Thyroid gland (tissue), 4 donors: ENCODE measurements around the gene ARMC7. TPM values are rescaled to one million over a fixed set of nuclear protein-coding genes. Genes with fewer than 3 reads are reported as not detected.
"Not testable (repeated sequence)": the region's sequence is repeated elsewhere in the genome, so short reads cannot be mapped to it uniquely, and the experiment has no call there.

Source experiments
- DNase-seq, 2 donors: peaks; one replicate each; pipeline ENCODE4 v3.0.0-alpha.2; 2019
- H3K27ac ChIP-seq, 3 donors: fragments of 200-600 bp; sonication (generic); 1 replicate in 2 of 3; 2 replicates in 1 of 3; pipeline ENCODE4 v1.5.1; 2016 to 2019; ENCODE audit warnings: mild to moderate bottlenecking in 1 of 3, moderate library complexity in 1 of 3
- H3K27me3 ChIP-seq: fragments of 200-600 bp; sonication (generic); one replicate; pipeline ENCODE4 v1.5.1; 2019
- H3K36me3 ChIP-seq, 2 donors: fragments of 200-600 bp; sonication (generic); one replicate each; pipeline ENCODE4 v1.5.1; 2016 to 2019
- H3K4me1 ChIP-seq, 2 donors: fragments of 200-600 bp; sonication (generic); one replicate each; pipeline ENCODE4 v1.5.1; 2017 to 2019
- H3K4me3 ChIP-seq, 3 donors: fragments of 200-600 bp; sonication (generic); replicated peaks in 1 of 3; 1 replicate in 2 of 3; 2 replicates in 1 of 3; pipeline ENCODE4 v1.5.1; 2016; ENCODE audit warnings: mild to moderate bottlenecking in 1 of 3
- H3K9me3 ChIP-seq: fragments of 200-600 bp; sonication (generic); one replicate; pipeline ENCODE4 v1.5.1; 2017
- CTCF ChIP-seq, 6 experiments: fragments of 200-600 bp in 3 of 6; fragments of 450-650 bp in 3 of 6; sonication (generic) in 3 of 6; IDR thresholded peaks; one replicate each; pipeline ENCODE4 v1.5.1; 2016 to 2019; ENCODE audit warnings: antibody characterized with exemption in 6 of 6, mild to moderate bottlenecking in 2 of 6, inconsistent platforms in 1 of 6, moderate library complexity in 1 of 6
- POLR2A ChIP-seq, 2 donors: fragments of 450-650 bp; IDR thresholded peaks; one replicate each; pipeline ENCODE4 v1.6.1; 2017; ENCODE audit warnings: antibody characterized with exemption in 2 of 2, mild to moderate bottlenecking in 2 of 2, moderate library complexity in 1 of 2
- WGBS, 2 donors: methylation state at CpG; one replicate each; pipeline ENCODE4 v1.1.5; 2017; 5-methylcytosine and 5-hydroxymethylcytosine counted together
- intact Hi-C: fragments of 100-400 bp; cut with DNase I; formaldehyde crosslinking; loops from one replicate; pipeline ENCODE4 v1.15.1; 2023
- total RNA-seq, 4 donors: library from RNA; depleted of rRNA; stranded (reverse); fragments of >200 nt; gene quantifications; one replicate each; pipeline ENCODE4 v1.2.3, GENCODE V29; 2016

ARMC7 gene
- total RNA-seq, 4 donors from 2014 or later, result 8.7 to 13.1 (median 10.5) TPM

- H3K4me1 ChIP-seq, result peaks cover 4 to 26% of the 10 kb centered on the region in 2 donors
- no peak overlapping the region for H3K4me3 ChIP-seq
- H3K9me3 ChIP-seq, result no peaks in the 10 kb centered on the region
- intact Hi-C loops, result no loop called here
- no peak overlapping the region for H3K27ac ChIP-seq
- DNase-seq, result no peak
- no peaks in the 10 kb centered on the region for H3K36me3 ChIP-seq
- TF ChIP-seq CTCF (IDR thresholded peaks at IDR 0.05) (no peak), POLR2A (IDR thresholded peaks at IDR 0.05) (no peak)
- no peaks in the 10 kb centered on the region for H3K27me3 ChIP-seq
- 90 to 91% methylated on average over 14 of the region's 14 CpGs for WGBS, 2 donors
Observed at GRCh38 chr17:75118307-75118706, 8.5 kb downstream of the ARMC7 start.

- no peak overlapping the region for H3K4me3 ChIP-seq
- TF ChIP-seq POLR2A (IDR thresholded peaks at IDR 0.05) (no peak), CTCF (IDR thresholded peaks at IDR 0.05) (no peak)
- 85 to 87% methylated on average over 8 to 13 of the region's 19 CpGs for WGBS, 2 donors
- H3K4me1 ChIP-seq, result peaks cover 0 to 21% of the 10 kb centered on the region in 2 donors
- no peaks in the 10 kb centered on the region for H3K9me3 ChIP-seq
- H3K27me3 ChIP-seq, result no peaks in the 10 kb centered on the region
- peak overlapping the region in 2 of 3 donors; percentile 31 to 41 for H3K27ac ChIP-seq
- H3K36me3 ChIP-seq, result no peaks in the 10 kb centered on the region
- intact Hi-C loops, result no loop called here
- no peak for DNase-seq
Observed at GRCh38 chr17:75124041-75124818, 14.5 kb downstream of the ARMC7 start.

- H3K27ac ChIP-seq, result peak overlapping the region in 2 of 3 donors; percentile 31 to 41
- WGBS, 2 donors, result 82 to 89% methylated on average over 3 to 4 of the region's 4 CpGs
Observed at GRCh38 chr17:75124819-75125162, 15.0 kb downstream of the ARMC7 start.

GRCh38 chr17:75125984-75126383 is 16.2 kb downstream of the ARMC7 start:
- 62 to 68% methylated on average over 3 of the region's 3 CpGs for WGBS, 2 donors
- intact Hi-C loops, result no loop called here
- Histone ChIP-seq H3K27me3 (no peaks in the 10 kb centered on the region), H3K4me1 (peaks cover 0 to 21% of the 10 kb centered on the region in 2 donors), H3K27ac (no peak overlapping the region), H3K9me3 (no peaks in the 10 kb centered on the region), H3K4me3 (no peak overlapping the region), H3K36me3 (peaks cover 0 to 5% of the 10 kb centered on the region in 2 donors)
- DNase-seq, result no peak
- no peak for TF ChIP-seq CTCF (IDR thresholded peaks at IDR 0.05)
- TF ChIP-seq POLR2A (IDR thresholded peaks at IDR 0.05), result no peak

More at GRCh38 chr17:75124819-75125162, 15.0 kb downstream of the ARMC7 start:
- H3K36me3 ChIP-seq, result peaks cover 0 to 2% of the 10 kb centered on the region in 2 donors
- TF ChIP-seq CTCF (IDR thresholded peaks at IDR 0.05) (no peak), POLR2A (IDR thresholded peaks at IDR 0.05) (no peak)
- intact Hi-C loops, result no loop called here
- H3K4me1 ChIP-seq, result peaks cover 0 to 21% of the 10 kb centered on the region in 2 donors
- DNase-seq, result no peak
- H3K9me3 ChIP-seq, result no peaks in the 10 kb centered on the region
- no peaks in the 10 kb centered on the region for H3K27me3 ChIP-seq
- H3K4me3 ChIP-seq, result no peak overlapping the region

GRCh38 chr17:75126954-75127353 is 17.2 kb downstream of the ARMC7 start:
- H3K4me1 ChIP-seq, result peaks cover 2 to 22% of the 10 kb centered on the region in 2 donors
- TF ChIP-seq CTCF (IDR thresholded peaks at IDR 0.05) (no peak), POLR2A (IDR thresholded peaks at IDR 0.05) (no peak)
- H3K9me3 ChIP-seq, result no peaks in the 10 kb centered on the region
- no peaks in the 10 kb centered on the region for H3K27me3 ChIP-seq
- peaks cover 0 to 5% of the 10 kb centered on the region in 2 donors for H3K36me3 ChIP-seq
- intact Hi-C loops, result no loop called here
- no peak for DNase-seq
- peak overlapping the region in 1 of 3 donors; percentile 10 for H3K27ac ChIP-seq
- 86 to 97% methylated on average over 8 of the region's 8 CpGs for WGBS, 2 donors
- H3K4me3 ChIP-seq, result no peak overlapping the region

GRCh38 chr17:75127936-75128335 is 18.2 kb downstream of the ARMC7 start:
- peak; percentile 33 to 40 for DNase-seq
- 61 to 70% methylated on average over 5 of the region's 5 CpGs for WGBS, 2 donors
- Histone ChIP-seq H3K27ac (peak overlapping the region in 2 of 3 donors; percentile 10 to 41), H3K4me1 (peaks cover 6 to 28% of the 10 kb centered on the region in 2 donors)
- H3K4me3 ChIP-seq, H3K36me3 ChIP-seq, H3K27me3 ChIP-seq, intact Hi-C loops, H3K9me3 ChIP-seq: not testable (repeated sequence)
